ENCODE results near the gene AMMECR1L.
"Not testable (repeated sequence)": the region's sequence is repeated elsewhere in the genome, so short reads cannot be mapped to it uniquely, and the experiment has no call there.

Gene AMMECR1L

DNA sequence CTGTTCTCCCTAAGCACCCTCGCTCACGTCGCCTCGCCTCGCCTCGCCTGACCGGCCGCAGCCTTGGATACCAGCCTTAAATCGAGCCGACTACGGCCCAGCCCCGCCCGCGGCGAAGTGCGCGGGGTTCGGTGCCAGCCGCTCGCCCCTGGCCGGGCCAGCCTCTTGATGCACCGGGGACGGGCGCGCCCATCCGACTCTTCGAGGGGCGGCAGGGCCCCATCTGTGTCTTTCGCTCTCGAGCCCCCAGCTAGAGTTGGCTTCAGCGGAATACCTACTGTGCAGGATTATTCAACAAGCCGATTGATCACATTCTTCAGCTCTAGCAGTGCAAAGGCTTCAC, 808 bp upstream of the AMMECR1L start:
- DNase-seq: not testable (repeated sequence)

DNA sequence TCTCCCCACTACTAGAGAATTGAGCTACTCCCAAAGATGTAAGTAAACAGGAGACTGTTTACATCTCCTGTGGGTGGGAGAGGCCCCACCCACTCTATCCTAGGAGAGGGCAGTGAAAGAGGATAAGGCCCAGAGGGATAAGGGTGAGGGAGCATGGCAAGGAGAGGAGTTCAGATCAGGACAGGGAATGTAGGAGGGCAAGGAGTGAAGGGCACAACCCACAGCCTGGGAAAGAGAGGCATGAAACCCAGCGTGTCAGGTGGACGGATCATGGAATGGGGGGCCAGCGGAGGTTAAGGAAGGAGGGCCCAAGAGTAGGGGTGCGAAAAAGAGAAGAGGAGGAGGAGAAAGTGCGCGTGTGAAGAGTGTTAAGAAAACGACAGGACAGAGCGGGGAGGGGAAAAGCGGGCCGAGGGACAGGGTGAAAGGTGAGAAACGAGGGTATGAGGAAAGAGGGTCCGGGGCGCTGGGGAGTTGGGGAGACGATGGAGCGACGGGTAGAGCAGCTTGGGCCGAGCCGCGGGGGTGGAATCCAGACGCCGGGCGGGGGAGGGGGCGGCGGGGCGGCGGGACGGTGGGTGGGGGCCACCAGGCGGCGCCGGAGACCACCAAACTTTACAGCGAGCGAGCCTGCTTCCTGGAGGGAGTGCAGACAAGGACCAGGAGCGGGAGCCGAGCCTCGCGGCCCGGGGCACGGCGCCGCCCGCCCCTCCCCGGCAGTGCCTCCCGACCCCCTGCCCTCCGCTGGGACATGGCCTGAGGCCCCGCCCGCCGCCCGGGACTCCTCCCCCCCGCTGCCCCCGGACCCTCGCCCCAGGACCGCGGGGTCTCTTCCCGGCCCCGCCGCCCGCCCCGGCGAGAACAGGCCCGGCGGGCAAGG, 655 bp downstream of the AMMECR1L start:
- DNase-seq: not testable (repeated sequence)

- DNase-seq: no peak
These were observed 1.3 kb downstream of the AMMECR1L start for GRCh38 chr2:127884436-127884835.

DNA sequence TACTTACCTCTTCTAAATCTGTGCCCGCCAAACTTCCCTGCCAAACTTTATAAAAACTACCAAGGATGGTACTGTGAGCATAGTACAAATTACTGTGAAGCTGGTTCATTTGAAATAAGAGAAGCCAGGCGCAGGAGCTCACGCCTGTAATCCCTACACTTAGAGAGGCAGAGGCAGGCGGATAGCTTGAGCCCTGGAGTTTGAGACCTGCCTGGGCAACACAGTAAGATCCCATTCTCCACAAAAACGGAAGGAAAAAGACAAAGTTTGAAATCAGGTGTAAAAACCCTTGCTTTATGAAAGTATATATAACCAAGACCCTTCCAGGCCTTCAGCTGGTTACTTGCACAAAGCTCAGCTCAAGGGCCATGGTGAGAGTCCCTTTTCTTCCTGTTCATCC, 5.9 kb downstream of the AMMECR1L start:
- DNase-seq: no peak

DNA sequence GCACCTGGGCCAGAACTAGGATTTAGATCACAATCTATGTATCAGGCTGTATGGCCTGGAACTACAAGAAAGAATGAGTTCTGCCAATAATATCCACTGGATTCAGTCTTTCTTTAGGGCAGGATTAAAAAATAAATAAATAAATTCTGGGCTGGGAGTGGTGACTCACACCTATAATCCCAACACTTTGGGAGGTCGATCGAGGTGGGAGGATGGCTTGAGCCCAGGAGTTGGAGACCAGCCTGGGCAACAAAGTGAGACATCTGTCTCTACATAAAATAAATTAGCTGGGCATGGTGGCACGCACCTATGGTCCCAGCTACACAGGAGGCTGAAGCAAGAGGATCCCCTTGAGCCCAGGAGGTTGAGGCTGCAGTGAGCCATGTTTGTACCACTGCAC, 8.1 kb downstream of the AMMECR1L start:
- no peak for DNase-seq

- no peak for DNase-seq
These were observed 8.6 kb downstream of the AMMECR1L start for GRCh38 chr2:127877136-127877535.

GRCh38 chr2:127874378-127875269, 11.1 kb downstream of the AMMECR1L start:
- peak; percentile 15 for DNase-seq

- DNase-seq: no peak
These were observed 12.0 kb downstream of the AMMECR1L start for GRCh38 chr2:127873707-127874303.

- DNase-seq: no peak
These were observed 13.4 kb downstream of the AMMECR1L start for GRCh38 chr2:127872354-127872753.

DNA sequence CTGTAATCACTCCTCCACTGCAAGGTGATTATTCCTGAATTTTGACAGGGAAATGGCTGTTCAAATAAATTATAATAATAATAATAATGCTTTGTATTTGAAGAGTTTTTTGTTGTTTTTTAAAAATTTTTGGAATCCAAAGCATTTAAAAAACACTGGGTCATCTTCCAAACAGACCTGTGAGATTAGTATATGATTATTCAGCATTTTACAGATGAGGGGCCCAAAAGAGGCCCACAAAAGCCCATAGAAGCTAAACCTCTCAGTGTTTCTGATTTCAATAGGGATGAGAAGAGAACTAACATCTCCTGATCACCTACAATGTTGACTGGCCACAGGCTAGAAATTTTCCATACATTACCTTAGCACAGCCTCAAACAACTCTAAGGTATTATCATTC, 19.8 kb downstream of the AMMECR1L start:
- DNase-seq: no peak

- DNase-seq: peak; percentile 7
These were observed 20.9 kb downstream of the AMMECR1L start for GRCh38 chr2:127864877-127865276.

- DNase-seq: no peak
These were observed 23.5 kb downstream of the AMMECR1L start for GRCh38 chr2:127862228-127862627.

GRCh38 chr2:127860130-127860529, 25.6 kb downstream of the AMMECR1L start:
- DNase-seq: no peak

GRCh38 chr2:127859712-127860085, 26.1 kb downstream of the AMMECR1L start:
- DNase-seq: no peak

- DNase-seq: peak; percentile 24
These were observed 28.4 kb downstream of the AMMECR1L start for GRCh38 chr2:127857265-127857808.

- DNase-seq: no peak
These were observed 32.1 kb downstream of the AMMECR1L start for GRCh38 chr2:127853671-127854070.

GRCh38 chr2:127852388-127852787, 33.4 kb downstream of the AMMECR1L start:
- DNase-seq: no peak

DNA sequence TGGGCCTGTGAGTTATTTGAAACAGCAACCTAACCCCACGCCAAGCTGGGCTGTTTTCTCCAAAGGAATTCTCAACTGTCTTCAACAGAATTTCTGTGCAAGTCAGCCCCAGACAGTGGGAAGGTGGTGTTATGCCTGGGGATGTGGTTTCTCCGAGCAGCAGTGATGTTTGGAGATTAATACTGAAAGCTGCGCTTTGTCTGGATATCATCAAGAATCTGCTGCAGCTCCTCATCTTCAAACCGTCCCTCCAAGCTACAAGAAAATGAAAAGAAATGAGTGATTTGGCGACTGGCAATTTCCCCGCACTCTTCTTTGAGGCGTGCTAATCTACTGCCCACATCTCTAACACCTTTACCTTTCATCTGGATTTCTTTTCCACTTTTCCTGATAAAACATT, 37.8 kb downstream of the AMMECR1L start:
- no peak for DNase-seq

- no peak for DNase-seq
These were observed 40.8 kb downstream of the AMMECR1L start for GRCh38 chr2:127844973-127845372.

GRCh38 chr2:127843677-127844076, 42.1 kb downstream of the AMMECR1L start:
- no peak for DNase-seq

GRCh38 chr2:127841466-127842178, 44.1 kb downstream of the AMMECR1L start:
- no peak for DNase-seq

GRCh38 chr2:127840893-127841292, 44.9 kb downstream of the AMMECR1L start:
- no peak for DNase-seq

DNA sequence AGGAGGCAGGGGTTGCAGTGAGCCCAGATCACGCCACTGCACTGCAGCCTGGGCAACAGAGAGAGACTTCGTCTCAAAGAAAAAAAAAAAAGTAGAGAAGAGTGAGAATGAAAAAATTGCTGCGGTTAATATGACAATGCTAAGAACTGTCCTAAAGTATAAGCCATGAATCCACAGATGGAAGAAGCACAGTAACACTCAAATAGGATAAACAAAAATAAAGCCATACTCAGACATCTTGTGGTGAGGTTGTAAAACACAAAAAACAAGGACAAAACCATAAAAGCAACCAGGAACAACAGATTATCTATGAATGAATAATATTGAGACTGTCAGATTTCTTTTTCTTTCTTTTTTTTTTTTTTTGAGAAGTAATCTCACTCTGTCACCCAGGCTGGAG, 50.8 kb downstream of the AMMECR1L start:
- no peak for DNase-seq
